ENCODE measurements around the gene THUMPD3.

The THUMPD3 gene

GRCh38 chr3:9380014-9380413 is 17.2 kb downstream of the THUMPD3 start:
- DNase-seq (ENCODE audit: low read depth) = no peak
- TF ChIP-seq CTCF (IDR thresholded peaks at IDR 0.05; ENCODE audit: low read length, missing control alignments) = no peak
- no peak overlapping the region for H3K4me3 ChIP-seq (replicated peaks; ENCODE audit: low read depth, low read length)

- peak; percentile 40 for DNase-seq (ENCODE audit: low read depth)
- no peak overlapping the region for H3K4me3 ChIP-seq (replicated peaks; ENCODE audit: low read depth, low read length)
- TF ChIP-seq CTCF (IDR thresholded peaks at IDR 0.05; ENCODE audit: low read length, missing control alignments) = no peak
Measured at GRCh38 chr3:9384141-9384828, 21.4 kb downstream of the THUMPD3 start.

GRCh38 chr3:9385187-9386077 is 22.6 kb downstream of the THUMPD3 start:
- no peak for DNase-seq (ENCODE audit: low read depth)
- TF ChIP-seq CTCF (IDR thresholded peaks at IDR 0.05; ENCODE audit: low read length, missing control alignments) = no peak
- H3K4me3 ChIP-seq (replicated peaks; ENCODE audit: low read depth, low read length) = no peak overlapping the region

GRCh38 chr3:9386078-9386459 is 23.2 kb downstream of the THUMPD3 start:
- TF ChIP-seq CTCF (IDR thresholded peaks at IDR 0.05; ENCODE audit: low read length, missing control alignments) = no peak
- H3K4me3 ChIP-seq (replicated peaks; ENCODE audit: low read depth, low read length) = no peak overlapping the region
- DNase-seq (ENCODE audit: low read depth) = no peak

GRCh38 chr3:9386501-9387321 is 23.9 kb downstream of the THUMPD3 start:
- H3K4me3 ChIP-seq (replicated peaks; ENCODE audit: low read depth, low read length) = no peak overlapping the region
- TF ChIP-seq CTCF (IDR thresholded peaks at IDR 0.05; ENCODE audit: low read length, missing control alignments) = no peak
- DNase-seq (ENCODE audit: low read depth) = no peak

GRCh38 chr3:9387322-9387655 is 24.4 kb downstream of the THUMPD3 start:
- DNase-seq (ENCODE audit: low read depth) = no peak
- H3K4me3 ChIP-seq (replicated peaks; ENCODE audit: low read depth, low read length) = no peak overlapping the region
- TF ChIP-seq CTCF (IDR thresholded peaks at IDR 0.05; ENCODE audit: low read length, missing control alignments) = no peak
